ENCODE measurements around the gene RBPMS2. TPM values are rescaled to one million over a fixed set of nuclear protein-coding genes. Genes with fewer than 3 reads are reported as not detected.
"Not testable (repeated sequence)": the region's sequence is repeated elsewhere in the genome, so short reads cannot be mapped to it uniquely, and the experiment has no call there.

Gene RBPMS2
- total RNA-seq, 1 donor from 2014 or later, result 0.09 TPM

DNA sequence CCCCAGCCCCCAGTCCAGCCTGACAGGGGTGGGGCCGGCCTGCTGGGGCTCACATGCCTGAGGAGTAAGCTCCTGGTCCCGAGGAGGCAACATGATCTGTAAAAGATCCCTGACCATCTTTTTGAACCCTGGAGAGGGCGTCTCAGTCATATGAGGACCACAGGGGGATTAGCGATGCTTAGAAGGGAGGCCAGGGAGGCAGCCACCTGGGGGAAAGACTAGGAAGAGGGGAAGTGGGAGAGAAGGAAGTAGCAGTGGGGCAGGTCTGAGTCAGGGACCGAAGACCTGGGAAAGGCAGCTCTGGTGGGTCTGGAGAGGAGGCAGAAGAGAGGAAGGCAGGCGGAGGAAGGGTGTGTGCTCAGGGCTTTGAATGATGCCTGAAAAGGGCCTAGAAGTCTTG lies 31.1 kb upstream of the RBPMS2 start:
- no peaks in the 10 kb centered on the region for H3K36me3 Mint-ChIP-seq (ENCODE audit: low read depth)
- peaks cover 12% of the 10 kb centered on the region for H3K27me3 Mint-ChIP-seq (ENCODE audit: low read depth)
- no peaks in the 10 kb centered on the region for H3K4me1 Mint-ChIP-seq (ENCODE audit: low read depth)
- no peak for DNase-seq (ENCODE audit: low spot score)
- H3K27ac Mint-ChIP-seq, result no peak overlapping the region
- intact Hi-C loops (cut with micrococcal nuclease), result no loop called here
- no peaks in the 10 kb centered on the region for H3K9me3 Mint-ChIP-seq
- no peak overlapping the region for H3K4me3 Mint-ChIP-seq (ENCODE audit: low read depth)

DNA sequence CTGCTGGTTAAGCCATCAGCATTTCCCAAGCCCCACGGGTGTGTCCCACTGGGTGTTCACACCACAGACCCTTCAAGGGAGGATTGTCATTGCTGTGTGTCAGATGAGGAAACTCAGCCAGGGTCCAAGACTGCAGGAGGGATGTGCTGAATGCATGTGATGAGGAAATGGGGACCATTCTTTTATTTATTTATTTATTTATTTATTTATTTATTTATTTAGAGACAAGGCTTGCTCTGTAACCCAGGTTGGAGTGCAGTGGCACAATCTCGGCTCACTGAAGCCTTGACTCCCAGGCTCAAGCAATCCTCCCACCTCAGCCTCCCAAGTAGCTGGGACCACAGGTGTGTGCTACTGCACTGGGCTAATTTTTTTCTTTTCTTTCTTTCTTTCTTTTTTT lies 29.2 kb upstream of the RBPMS2 start:
- peaks cover 12% of the 10 kb centered on the region for H3K27me3 Mint-ChIP-seq (ENCODE audit: low read depth)

DNA sequence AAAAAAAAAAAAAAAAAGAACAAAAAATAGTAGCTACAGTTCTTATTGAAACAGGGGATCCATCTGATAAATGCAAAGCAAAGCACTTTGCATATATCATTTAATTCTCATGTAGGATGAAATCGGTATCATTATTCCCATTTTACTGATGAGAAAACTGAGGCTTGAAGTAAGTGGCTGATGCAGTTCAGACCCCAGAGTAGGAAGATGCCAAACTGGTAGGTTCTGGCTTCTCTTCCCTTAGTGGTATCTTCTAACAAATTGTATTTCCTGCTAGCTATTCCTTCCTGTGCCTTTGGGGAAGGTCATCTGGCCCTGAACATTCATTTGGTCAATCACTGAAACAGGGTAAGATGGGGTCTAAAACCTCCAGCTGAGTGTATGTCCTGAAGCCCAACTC lies 28.1 kb upstream of the RBPMS2 start:
- Mint-ChIP-seq H3K9me3 (no peaks in the 10 kb centered on the region), H3K4me3 (ENCODE audit: low read depth) (no peak overlapping the region), H3K4me1 (ENCODE audit: low read depth) (no peaks in the 10 kb centered on the region), H3K27ac (no peak overlapping the region), H3K27me3 (ENCODE audit: low read depth) (peaks cover 6% of the 10 kb centered on the region), H3K36me3 (ENCODE audit: low read depth) (no peaks in the 10 kb centered on the region)
- DNase-seq (ENCODE audit: low spot score), result no peak
- intact Hi-C loops (cut with micrococcal nuclease), result no loop called here

More for the DNA sequence above, 29.2 kb upstream of the RBPMS2 start:
- Mint-ChIP-seq H3K36me3 (ENCODE audit: low read depth) (no peaks in the 10 kb centered on the region), H3K9me3 (no peaks in the 10 kb centered on the region), H3K4me3 (ENCODE audit: low read depth) (no peak overlapping the region), H3K27ac (no peak overlapping the region), H3K4me1 (ENCODE audit: low read depth) (no peaks in the 10 kb centered on the region)
- intact Hi-C loops (cut with micrococcal nuclease), result no loop called here
- no peak for DNase-seq (ENCODE audit: low spot score)

DNA sequence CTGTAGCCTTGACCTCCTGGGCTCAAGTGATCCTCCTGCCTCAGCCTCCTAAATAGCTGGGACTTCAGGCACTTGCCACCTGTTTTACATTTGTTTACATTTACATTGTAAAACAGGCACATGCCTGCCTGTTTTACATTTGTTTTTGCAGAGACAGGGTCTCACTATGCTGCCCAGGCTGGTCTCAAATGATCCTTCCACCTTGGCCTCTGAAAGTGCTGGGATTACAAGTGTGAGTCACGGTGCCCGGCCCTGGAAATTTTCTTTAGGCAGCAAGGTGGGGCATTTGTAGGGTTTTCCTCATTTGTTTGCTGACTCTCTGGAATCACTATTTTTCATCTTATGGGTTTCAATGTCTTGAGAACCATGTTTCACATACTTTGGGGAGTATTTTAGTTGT lies 25.1 kb upstream of the RBPMS2 start:
- intact Hi-C loops (cut with micrococcal nuclease), result no loop called here
- Mint-ChIP-seq H3K4me3 (ENCODE audit: low read depth) (no peak overlapping the region), H3K4me1 (ENCODE audit: low read depth) (no peaks in the 10 kb centered on the region), H3K36me3 (ENCODE audit: low read depth) (no peaks in the 10 kb centered on the region), H3K27ac (no peak overlapping the region), H3K9me3 (no peaks in the 10 kb centered on the region), H3K27me3 (ENCODE audit: low read depth) (peaks cover 3% of the 10 kb centered on the region)
- no peak for DNase-seq (ENCODE audit: low spot score)

DNA sequence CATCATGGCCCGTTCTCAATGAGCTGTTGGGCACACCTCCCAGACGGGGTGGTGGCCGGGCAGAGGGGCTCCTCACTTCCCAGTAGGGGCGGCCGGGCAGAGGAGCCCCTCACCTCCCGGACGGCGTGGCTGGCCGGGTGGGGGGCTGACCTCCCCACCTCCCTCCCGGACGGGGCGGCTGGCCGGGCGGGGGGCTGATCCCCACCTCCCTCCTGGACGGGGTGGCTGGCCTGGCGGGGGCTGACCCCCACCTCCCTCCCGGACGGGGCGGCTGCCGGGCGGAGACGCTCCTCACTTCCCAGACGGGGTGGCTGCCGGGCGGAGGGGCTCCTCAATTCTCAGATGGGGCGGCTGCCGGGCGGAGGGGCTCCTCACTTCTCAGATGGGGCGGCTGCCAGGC lies 23.5 kb upstream of the RBPMS2 start:
- H3K9me3 Mint-ChIP-seq; H3K36me3 Mint-ChIP-seq (ENCODE audit: low read depth); H3K27me3 Mint-ChIP-seq (ENCODE audit: low read depth); H3K4me3 Mint-ChIP-seq (ENCODE audit: low read depth); intact Hi-C loops (cut with micrococcal nuclease); H3K27ac Mint-ChIP-seq; DNase-seq (ENCODE audit: low spot score); H3K4me1 Mint-ChIP-seq (ENCODE audit: low read depth): not testable (repeated sequence)

DNA sequence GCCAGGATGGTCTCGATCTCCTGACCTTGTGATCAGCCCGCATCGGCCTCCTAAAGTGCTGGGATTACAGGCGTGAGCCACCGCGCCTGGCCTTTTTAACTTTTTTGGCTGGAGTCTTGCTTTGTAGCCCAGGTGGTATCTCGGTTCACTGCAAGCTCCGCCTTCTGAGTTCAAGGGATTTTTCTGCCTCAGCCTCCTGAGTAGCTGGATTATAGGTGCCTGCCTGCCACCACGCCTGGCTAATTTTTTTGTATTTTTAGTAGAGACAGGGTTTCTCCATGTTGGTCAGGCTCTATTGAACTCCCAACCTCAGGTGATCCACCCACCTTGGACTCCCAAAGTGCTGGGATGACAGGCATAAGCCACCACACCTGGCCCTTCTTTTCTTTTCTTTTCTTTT lies 20.5 kb upstream of the RBPMS2 start:
- DNase-seq (ENCODE audit: low spot score); H3K27me3 Mint-ChIP-seq (ENCODE audit: low read depth); H3K9me3 Mint-ChIP-seq; H3K4me1 Mint-ChIP-seq (ENCODE audit: low read depth); intact Hi-C loops (cut with micrococcal nuclease); H3K27ac Mint-ChIP-seq; H3K4me3 Mint-ChIP-seq (ENCODE audit: low read depth); H3K36me3 Mint-ChIP-seq (ENCODE audit: low read depth): not testable (repeated sequence)

DNA sequence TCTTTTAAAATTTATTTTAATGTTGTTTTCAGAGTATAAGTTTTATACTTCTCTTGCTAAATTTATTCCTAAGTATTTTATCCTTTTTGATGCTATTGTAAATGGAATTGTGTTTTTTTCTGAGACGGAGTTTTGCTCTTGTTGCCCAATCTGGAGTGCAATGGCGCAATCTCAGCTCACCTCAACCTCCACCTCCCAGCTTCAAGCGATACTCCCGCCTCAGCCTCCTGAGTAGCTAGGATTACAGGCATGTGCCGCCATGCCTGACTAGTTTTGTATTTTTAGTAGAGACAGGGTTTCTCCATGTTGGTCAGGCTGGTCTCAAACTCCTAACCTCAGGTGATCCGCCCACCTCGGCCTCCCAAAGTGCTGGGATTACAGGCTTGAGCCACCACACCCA lies 19.9 kb upstream of the RBPMS2 start:
- H3K27me3 Mint-ChIP-seq (ENCODE audit: low read depth); H3K36me3 Mint-ChIP-seq (ENCODE audit: low read depth); H3K27ac Mint-ChIP-seq; H3K4me1 Mint-ChIP-seq (ENCODE audit: low read depth); H3K9me3 Mint-ChIP-seq; H3K4me3 Mint-ChIP-seq (ENCODE audit: low read depth); intact Hi-C loops (cut with micrococcal nuclease); DNase-seq (ENCODE audit: low spot score): not testable (repeated sequence)

DNA sequence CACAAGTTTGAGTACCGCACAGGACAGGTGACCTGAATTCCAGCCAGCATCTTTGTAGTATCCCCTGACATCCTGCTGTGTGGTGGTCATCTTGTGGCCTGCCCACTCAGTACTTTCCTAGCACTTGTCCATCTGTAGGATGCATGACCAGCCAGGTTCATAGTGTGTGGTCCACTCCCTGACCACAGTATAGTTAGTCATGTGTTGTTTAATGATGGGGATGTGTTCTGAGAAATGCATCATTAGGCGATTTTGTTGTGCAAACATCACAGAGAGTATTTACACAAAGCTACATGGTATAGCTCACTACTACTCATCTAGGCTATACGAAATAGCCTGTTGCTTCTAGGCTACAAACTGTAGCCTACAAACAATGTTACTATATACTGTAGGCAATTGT lies 16.9 kb upstream of the RBPMS2 start:
- H3K36me3 Mint-ChIP-seq (ENCODE audit: low read depth), result no peaks in the 10 kb centered on the region
- no peak for DNase-seq (ENCODE audit: low spot score)
- no peaks in the 10 kb centered on the region for H3K9me3 Mint-ChIP-seq
- no peak overlapping the region for H3K27ac Mint-ChIP-seq
- no peak overlapping the region for H3K4me3 Mint-ChIP-seq (ENCODE audit: low read depth)
- H3K27me3 Mint-ChIP-seq (ENCODE audit: low read depth), result no peaks in the 10 kb centered on the region
- H3K4me1 Mint-ChIP-seq (ENCODE audit: low read depth), result no peaks in the 10 kb centered on the region
- intact Hi-C loops (cut with micrococcal nuclease), result no loop called here

DNA sequence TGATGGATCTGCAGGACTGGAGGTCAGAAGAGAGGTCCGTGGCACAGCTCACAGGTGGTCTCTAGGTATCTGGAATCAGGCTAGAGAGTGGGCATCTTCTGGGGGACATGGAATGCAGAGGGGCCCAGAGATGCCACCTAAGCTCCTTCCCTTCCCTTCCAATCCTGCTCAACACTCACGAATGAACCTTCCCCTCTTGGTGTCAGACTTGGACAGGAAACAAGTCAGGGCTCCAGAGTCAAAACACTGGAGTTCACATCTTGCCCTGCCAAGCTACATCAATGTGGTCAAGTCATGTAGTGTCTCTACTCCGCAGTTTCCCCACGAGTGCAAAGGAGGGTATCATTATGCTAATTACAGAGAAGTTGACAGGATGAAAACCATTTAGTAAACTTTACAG lies 16.0 kb upstream of the RBPMS2 start:
- H3K27ac Mint-ChIP-seq, result no peak overlapping the region
- no peak for DNase-seq (ENCODE audit: low spot score)
- no peaks in the 10 kb centered on the region for H3K4me1 Mint-ChIP-seq (ENCODE audit: low read depth)
- no peaks in the 10 kb centered on the region for H3K36me3 Mint-ChIP-seq (ENCODE audit: low read depth)
- no peaks in the 10 kb centered on the region for H3K27me3 Mint-ChIP-seq (ENCODE audit: low read depth)
- H3K9me3 Mint-ChIP-seq, result no peaks in the 10 kb centered on the region
- intact Hi-C loops (cut with micrococcal nuclease), result no loop called here
- no peak overlapping the region for H3K4me3 Mint-ChIP-seq (ENCODE audit: low read depth)

DNA sequence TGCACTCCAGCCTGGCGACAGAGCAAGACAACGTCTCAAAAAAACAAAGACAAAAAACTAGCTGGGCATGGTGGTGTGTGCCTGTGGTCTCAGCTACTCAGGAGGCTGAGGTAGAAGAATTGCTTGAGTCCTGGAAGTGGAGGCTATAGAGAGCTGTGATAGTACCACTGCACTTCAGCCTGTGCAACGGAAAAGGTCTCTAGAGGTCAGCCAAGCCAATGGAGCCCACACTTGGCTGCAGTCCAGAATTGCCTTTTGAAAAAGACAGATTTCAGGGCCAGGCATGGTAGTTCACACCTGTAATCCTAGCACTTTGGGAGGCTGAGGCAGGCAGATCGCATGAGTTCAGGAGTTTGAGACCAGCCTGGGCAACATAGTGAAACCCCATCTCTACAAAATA lies 8.4 kb upstream of the RBPMS2 start:
- no peaks in the 10 kb centered on the region for H3K36me3 Mint-ChIP-seq (ENCODE audit: low read depth)
- peaks cover 23% of the 10 kb centered on the region for H3K27me3 Mint-ChIP-seq (ENCODE audit: low read depth)
- no peak for DNase-seq (ENCODE audit: low spot score)
- peaks cover 3% of the 10 kb centered on the region for H3K4me1 Mint-ChIP-seq (ENCODE audit: low read depth)
- intact Hi-C loops (cut with micrococcal nuclease), result no loop called here
- H3K4me3 Mint-ChIP-seq (ENCODE audit: low read depth), result no peak overlapping the region
- no peak overlapping the region for H3K27ac Mint-ChIP-seq
- H3K9me3 Mint-ChIP-seq, result no peaks in the 10 kb centered on the region

DNA sequence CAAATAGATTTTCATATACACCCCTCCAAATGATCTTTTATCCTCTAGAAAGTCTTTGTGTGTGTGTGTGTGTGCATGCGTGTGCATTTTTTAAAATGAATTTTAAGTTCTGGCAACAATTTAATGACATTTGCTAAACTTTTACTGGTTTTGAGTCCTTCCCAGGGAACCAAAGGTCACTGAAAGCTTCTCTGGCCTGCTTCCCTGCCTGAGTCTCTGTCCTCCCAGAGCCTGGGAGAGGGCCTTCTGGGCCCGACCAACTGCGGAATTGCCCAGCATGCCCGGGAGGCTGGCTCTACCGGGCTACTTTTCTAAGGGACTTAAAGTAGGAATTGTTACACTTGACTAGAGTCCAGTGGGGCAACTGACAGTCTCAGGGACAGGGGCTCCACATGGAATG lies 7.4 kb upstream of the RBPMS2 start:
- no peak for DNase-seq (ENCODE audit: low spot score)
- intact Hi-C loops (cut with micrococcal nuclease), result no loop called here
- no peak overlapping the region for H3K27ac Mint-ChIP-seq
- no peaks in the 10 kb centered on the region for H3K9me3 Mint-ChIP-seq
- no peaks in the 10 kb centered on the region for H3K36me3 Mint-ChIP-seq (ENCODE audit: low read depth)
- H3K4me3 Mint-ChIP-seq (ENCODE audit: low read depth), result no peak overlapping the region
- peaks cover 3% of the 10 kb centered on the region for H3K4me1 Mint-ChIP-seq (ENCODE audit: low read depth)
- H3K27me3 Mint-ChIP-seq (ENCODE audit: low read depth), result peaks cover 32% of the 10 kb centered on the region

- H3K4me1 Mint-ChIP-seq (ENCODE audit: low read depth), result peaks cover 3% of the 10 kb centered on the region
- no peak overlapping the region for H3K4me3 Mint-ChIP-seq (ENCODE audit: low read depth)
- no peaks in the 10 kb centered on the region for H3K9me3 Mint-ChIP-seq
- H3K36me3 Mint-ChIP-seq (ENCODE audit: low read depth), result no peaks in the 10 kb centered on the region
- no peak overlapping the region for H3K27ac Mint-ChIP-seq
- H3K27me3 Mint-ChIP-seq (ENCODE audit: low read depth), result peaks cover 45% of the 10 kb centered on the region
- intact Hi-C loops (cut with micrococcal nuclease), result no loop called here
- DNase-seq (ENCODE audit: low spot score), result no peak
These were observed 5.9 kb upstream of the RBPMS2 start for GRCh38 chr15:64781299-64781698.

- H3K27me3 Mint-ChIP-seq (ENCODE audit: low read depth), result peaks cover 48% of the 10 kb centered on the region
- H3K4me1 Mint-ChIP-seq (ENCODE audit: low read depth), result peaks cover 3% of the 10 kb centered on the region
- no peak overlapping the region for H3K4me3 Mint-ChIP-seq (ENCODE audit: low read depth)
- H3K36me3 Mint-ChIP-seq (ENCODE audit: low read depth), result no peaks in the 10 kb centered on the region
- H3K9me3 Mint-ChIP-seq, result no peaks in the 10 kb centered on the region
- DNase-seq (ENCODE audit: low spot score), result no peak
- intact Hi-C loops (cut with micrococcal nuclease), result no loop called here
- no peak overlapping the region for H3K27ac Mint-ChIP-seq
These were observed 5.3 kb upstream of the RBPMS2 start for GRCh38 chr15:64780600-64781156.

- no peak for DNase-seq (ENCODE audit: low spot score)
- H3K36me3 Mint-ChIP-seq (ENCODE audit: low read depth), result no peaks in the 10 kb centered on the region
- H3K27ac Mint-ChIP-seq, result no peak overlapping the region
- intact Hi-C loops (cut with micrococcal nuclease), result no loop called here
- H3K4me3 Mint-ChIP-seq (ENCODE audit: low read depth), result no peak overlapping the region
- peaks cover 48% of the 10 kb centered on the region for H3K27me3 Mint-ChIP-seq (ENCODE audit: low read depth)
- no peaks in the 10 kb centered on the region for H3K9me3 Mint-ChIP-seq
- peaks cover 3% of the 10 kb centered on the region for H3K4me1 Mint-ChIP-seq (ENCODE audit: low read depth)
These were observed 4.2 kb upstream of the RBPMS2 start for GRCh38 chr15:64779630-64780029.

All from activated T-helper 2 cell treated with anti-CD3 and anti-CD28 coated beads, Interferon-gamma antibody, Interleukin-2, Interleukin-4, amounts not matched to agents 10 μg/mL and 5 μg/mL and 100 μg/mL, durations not matched to agents 14 hours and 24 hours and 36 hours (primary cell).